K562 (cell line): ENCODE results near the gene ZNF74. TPM values are rescaled to one million over a fixed set of nuclear protein-coding genes. Genes with fewer than 3 reads are reported as not detected.

ENCODE experiments used
- ATAC-seq: fragments of 200-7000 bp; cut with Tn5 transposase; 3 replicates; pipeline ENCODE4 v1.9.1; 2020; ENCODE audit warnings: moderate library complexity
- BruUV-seq: library from RNA; stranded (reverse); fragments of 400-500 nt; replicated peaks from 2 replicates; lab custom pipeline; 2021; lab: Mats Ljungman, UMichigan
- CTCF ChIA-PET: fragments of 300-600 bp; formaldehyde crosslinking; extraction: SDS; loops from one replicate; lab custom pipeline; 2021; ENCODE audit warnings: low intra/inter-chr PET ratio; lab: Yijun Ruan, JAX
- POLR2A ChIA-PET: fragments of 300-600, 350-650 bp; sonication (Branson Sonifier 250); formaldehyde crosslinking; extraction: SDS; loops from one replicate; lab custom pipeline; 2021; ENCODE audit warnings: antibody characterized with exemption, inconsistent platforms; lab: Yijun Ruan, JAX
- DNase-seq, 4 experiments: peaks; one replicate each; pipeline versions ENCODE4 v3.0.0 to v3.0.0-alpha.2; 2011 to 2018; ENCODE audit warnings: low spot score in 3 of 4, mixed read lengths in 3 of 4; ENCODE audit errors: extremely low read depth in 1 of 4
- FAIRE-seq: peaks from 2 replicates; lab custom pipeline; 2011; peaks lifted over from hg19 to GRCh38; lab: Jason Lieb, UNC
- H2AFZ ChIP-seq: 2 replicates; pipeline ENCODE4 v1.6.0; 2011; ENCODE audit warnings: low read depth, low read length, control low read depth, inconsistent platforms
- H3K27ac ChIP-seq: fragments of 200-600 bp; 3 replicates; pipeline ENCODE4 v1.8.0; 2011; ENCODE audit warnings: low read depth, mild to moderate bottlenecking, control low read depth, inconsistent platforms, low read length, moderate library complexity, mixed read lengths; ENCODE audit errors: extremely low read depth
- H3K27me3 ChIP-seq, 2 experiments: fragments of 300-600 bp in 1 of 2; 2 replicates in 1 of 2; 3 replicates in 1 of 2; pipeline versions ENCODE4 v1.6.0 to v1.8.0; 2011; ENCODE audit warnings: inconsistent platforms in 2 of 2, low read length in 2 of 2, mild to moderate bottlenecking in 1 of 2, mixed read lengths in 1 of 2, moderate library complexity in 1 of 2; ENCODE audit not compliant: control insufficient read depth in 2 of 2, insufficient read depth in 2 of 2
- H3K36me3 ChIP-seq: fragments of 300-600 bp; 3 replicates; pipeline ENCODE4 v1.8.0; 2011; ENCODE audit warnings: mild to moderate bottlenecking, low read length, inconsistent platforms; ENCODE audit not compliant: control insufficient read depth, insufficient read depth
- H3K4me1 ChIP-seq, 2 experiments: fragments of 200-600 bp in 1 of 2; replicated peaks in 1 of 2; 2 replicates in 1 of 2; 3 replicates in 1 of 2; pipeline versions ENCODE4 v1.5.1 to v1.8.0; 2011; ENCODE audit warnings: inconsistent platforms in 2 of 2, low read length in 2 of 2, mild to moderate bottlenecking in 1 of 2, mixed read lengths in 1 of 2, moderate library complexity in 1 of 2; ENCODE audit not compliant: control insufficient read depth in 2 of 2, insufficient read depth in 2 of 2
- H3K4me2 ChIP-seq: 2 replicates; pipeline ENCODE4 v1.6.1; 2011; ENCODE audit warnings: low read length, control low read depth, inconsistent platforms, mixed read lengths; ENCODE audit not compliant: insufficient read depth
- H3K4me3 ChIP-seq: fragments of 200-600 bp; sonication (generic), shearing (Covaris generic); 2 replicates; pipeline ENCODE4 v1.5.1; 2016; ENCODE audit warnings: control low read depth, inconsistent platforms
- H3K79me2 ChIP-seq: fragments of 200-600 bp; 3 replicates; pipeline ENCODE4 v1.8.0; 2011; ENCODE audit warnings: low read length, inconsistent platforms; ENCODE audit not compliant: control insufficient read depth, insufficient read depth
- H3K9ac ChIP-seq, 2 experiments: 2 replicates each; pipeline versions ENCODE4 v1.6.0 to v1.6.1; 2011; ENCODE audit warnings: low read depth in 2 of 2, low read length in 2 of 2, control low read depth in 1 of 2, inconsistent platforms in 1 of 2, mild to moderate bottlenecking in 1 of 2, mixed read lengths in 1 of 2; ENCODE audit not compliant: insufficient read depth in 1 of 2
- H3K9me1 ChIP-seq: one replicate; pipeline ENCODE4 v1.6.0; 2011; ENCODE audit warnings: inconsistent platforms, mild to moderate bottlenecking, low read length, moderate library complexity; ENCODE audit not compliant: control insufficient read depth, insufficient read depth
- H3K9me3 ChIP-seq: replicated peaks from 2 replicates; pipeline ENCODE4 v1.5.1; 2011; ENCODE audit warnings: low read depth, low read length, inconsistent platforms; ENCODE audit not compliant: control insufficient read depth, insufficient read depth
- H4K20me1 ChIP-seq: replicated peaks from 2 replicates; pipeline ENCODE4 v1.6.1; 2011; ENCODE audit warnings: low read length, inconsistent platforms, mixed read lengths; ENCODE audit not compliant: control insufficient read depth, insufficient read depth
- FOXA3 ChIP-seq, 2 experiments: fragments of 450-650 bp in 1 of 2; sonication (generic) in 1 of 2; formaldehyde crosslinking; IDR thresholded peaks in 1 of 2; conservative IDR thresholded peaks in 1 of 2; 2 replicates each; pipeline versions ENCODE4 v1.4.0 to v1.8.0; 2020 to 2022; ENCODE audit warnings: mild to moderate bottlenecking in 2 of 2, missing genetic modification reagents in 1 of 2
- GABPB2 ChIP-seq: fragments of 250-450 bp; sonication (Bioruptor Pico); conservative IDR thresholded peaks from 2 replicates; pipeline ENCODE4 v1.5.1; 2021; ENCODE audit warnings: mild to moderate bottlenecking
- REST ChIP-seq, 2 experiments: fragments of 450-650 bp; formaldehyde crosslinking in 1 of 2; IDR thresholded peaks; 2 replicates each; pipeline versions ENCODE4 v1.4.0 to v1.6.1; 2014 to 2020; ENCODE audit warnings: mild to moderate bottlenecking in 2 of 2, borderline replicate concordance in 1 of 2, low read depth in 1 of 2
- ZNF197 ChIP-seq: fragments of 200-800 bp; sonication (Bioruptor generic); IDR thresholded peaks from 2 replicates; pipeline ENCODE4 v1.6.1; 2016; ENCODE audit warnings: low read depth, missing genetic modification characterization, missing compliant biosample characterization
- ZNF695 ChIP-seq: fragments of 450-650 bp; formaldehyde crosslinking; IDR thresholded peaks from 2 replicates; pipeline ENCODE4 v1.4.0; 2020; ENCODE audit warnings: mild to moderate bottlenecking, moderate library complexity
- WGBS: fragments of 100-300 bp; shearing (Covaris generic); methylation state at CpG from one replicate; pipeline ENCODE4 v1.1.6; 2016; ENCODE audit warnings: low coverage, mixed read lengths; ENCODE audit not compliant: insufficient coverage; ENCODE audit errors: missing lambda C conversion rate; 5-methylcytosine and 5-hydroxymethylcytosine counted together
- in situ Hi-C: fragments of 300-500 bp; cut with MboI; formaldehyde crosslinking; loops from 4 replicates; pipeline ENCODE4 v1.15.0; 2018; ENCODE audit warnings: inconsistent platforms, mixed read lengths
- intact Hi-C: fragments of 100-400 bp; cut with micrococcal nuclease; formaldehyde crosslinking; loops from 2 replicates; pipeline ENCODE4 v1.14.2; 2022
- polyA plus RNA-seq, 8 experiments: library from polyadenylated mRNA; depleted of rRNA in 4 of 8; stranded (reverse) in 5 of 8; unstranded in 3 of 8; fragments of >200 nt; fragmentation: Nextera tagmentation in 2 of 8; fragmentation: Illumina TruSeq in 1 of 8; extraction: Ambion mirVana in 2 of 8; extraction: Trizol in 1 of 8; gene quantifications; 2 replicates each; pipeline versions ENCODE4 v1.2.1 to v1.2.3, GENCODE V29; 2011 to 2014; ENCODE audit warnings: inconsistent platforms in 1 of 8, missing spikeins in 1 of 8
- total RNA-seq, 7 experiments: library from RNA; depleted of rRNA in 6 of 7; stranded (reverse); fragments of >200 nt in 6 of 7; fragmentation: Illumina TruSeq in 2 of 7; extraction: Trizol in 2 of 7; gene quantifications; 2 replicates each; pipeline versions ENCODE4 v1.2.1 to v1.2.3, GENCODE V29; 2011 to 2021; ENCODE audit warnings: low replicate concordance in 1 of 7
- TF ChIP-seq, protein P1 (sequence below), 2 experiments: fragments of 250-450 bp in 1 of 2; fragments of 450-650 bp in 1 of 2; sonication (Bioruptor Pico) in 1 of 2; IDR thresholded peaks; 2 replicates each; pipeline versions ENCODE4 v1.6.1 to v1.8.0; 2016 to 2021; ENCODE audit warnings: mild to moderate bottlenecking in 2 of 2, moderate library complexity in 2 of 2, missing compliant biosample characterization in 1 of 2, missing genetic modification characterization in 1 of 2
- TF ChIP-seq, protein P2 (sequence below): fragments of 250-450 bp; sonication (Bioruptor Pico); IDR thresholded peaks from 2 replicates; pipeline ENCODE4 v1.4.0; 2020; ENCODE audit warnings: mild to moderate bottlenecking, moderate library complexity, borderline replicate concordance

ZNF74 gene
- total and polyA plus RNA-seq, 9 of the 15 experiments (the other 6 are each of a cell fraction or from before 2014, with no cell fraction given), result 2.4 to 53.5 (median 31.5) TPM

DNA sequence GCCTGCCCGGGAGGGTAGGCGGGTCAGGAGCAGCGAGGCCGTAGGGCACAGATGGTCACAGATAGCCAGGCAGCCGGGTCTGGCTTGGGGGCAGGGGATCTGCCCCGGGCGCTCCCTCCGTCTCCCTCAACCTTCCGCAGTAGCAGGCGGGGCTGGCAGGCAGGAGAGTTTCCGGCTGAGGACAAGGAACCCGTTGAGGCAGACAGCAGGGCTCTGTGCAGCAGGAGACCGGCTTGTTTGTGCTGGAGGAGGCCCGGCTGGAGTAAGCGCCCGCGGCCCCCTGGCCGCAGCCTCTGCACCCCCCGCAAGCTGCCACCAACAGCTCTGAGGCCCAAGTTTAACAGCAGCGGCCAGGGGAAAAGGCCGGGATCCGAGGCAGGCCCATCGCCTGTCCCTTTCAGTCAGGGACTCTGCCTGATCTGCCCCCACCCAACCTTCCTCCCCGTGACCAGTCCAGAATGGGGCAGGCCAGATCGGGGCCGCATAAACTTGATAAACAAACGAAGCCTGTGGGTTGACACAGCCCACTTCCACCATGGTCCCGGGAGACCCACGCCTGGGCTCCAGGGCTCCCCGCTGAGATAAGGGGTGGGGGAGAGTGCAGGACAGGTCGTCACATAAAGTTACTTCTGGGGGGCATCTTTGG lies 30.1 kb downstream of the ZNF74 start:
- intact Hi-C loops (no loop called here), in situ Hi-C loops (loop anchor here (5.0 to 25.0 kb wide), 3 partner anchors 33 to 1887 kb away; partner anchors contain the start of gene TMEM191B)
- Histone ChIP-seq H3K4me3 (no peak overlapping the region), H3K79me2 (no peaks in the 10 kb centered on the region), H3K27me3 (peaks cover 44 to 70% of the 10 kb centered on the region in 2 experiments; a peak in 4 of 5 replicates), H3K9me3 (no peaks in the 10 kb centered on the region), H3K36me3 (no peaks in the 10 kb centered on the region), H3K4me1 (peaks cover 4 to 39% of the 10 kb centered on the region in 2 experiments; a peak in 3 of 5 replicates), H3K27ac (no peak overlapping the region), H3K9ac (peak overlapping the region in 1 of 2 experiments; percentile 70; a peak in 2 of 4 replicates), H4K20me1 (peaks cover 36% of the 10 kb centered on the region), H3K9me1 (peaks cover 5% of the 10 kb centered on the region), H3K4me2 (no peak overlapping the region), H2AFZ (peak overlapping the region; percentile 10)
- FAIRE-seq (no peak), ATAC-seq (peak; percentile 5; the same call in 2 of the 3 replicates), DNase-seq (peak in 1 of 4 experiments; percentile 66)
- CTCF ChIA-PET, result no interaction called here
- no TSS peak for BruUV-seq
- POLR2A ChIA-PET, result interaction anchor here (0.6 to 1.5 kb wide), 7 partner anchors 10 to 1393 kb away, joined by 3 to 6 read pairs (median 3); no protein-coding TSS in a partner anchor
- WGBS, result 19% methylated on average over 31 of the region's 31 CpGs
- TF ChIP-seq ZNF197 (CRISPR knock-in tag), result no peak
- TF ChIP-seq ZNF695 (CRISPR knock-in tag), result no peak
- TF ChIP-seq REST (IDR thresholded peaks at IDR 0.05; ENCODE audit: borderline replicate concordance), result no peak
- TF ChIP-seq REST (CRISPR knock-in tag; IDR thresholded peaks at IDR 0.05; ENCODE audit: low read depth), result no peak
- TF ChIP-seq, protein P1, sequence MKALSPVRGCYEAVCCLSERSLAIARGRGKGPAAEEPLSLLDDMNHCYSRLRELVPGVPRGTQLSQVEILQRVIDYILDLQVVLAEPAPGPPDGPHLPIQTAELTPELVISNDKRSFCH (CRISPR knock-in tag; IDR thresholded peaks at IDR 0.05), result no peak
- TF ChIP-seq, protein P1 (tag; IDR thresholded peaks at IDR 0.05), result peak; percentile 48; the same call in 1 of the 2 replicates
- TF ChIP-seq GABPB2 (CRISPR knock-in tag), result 0 out of 2 replicates have a peak, but pooled peaks have one; percentile 32
- TF ChIP-seq, protein P2, sequence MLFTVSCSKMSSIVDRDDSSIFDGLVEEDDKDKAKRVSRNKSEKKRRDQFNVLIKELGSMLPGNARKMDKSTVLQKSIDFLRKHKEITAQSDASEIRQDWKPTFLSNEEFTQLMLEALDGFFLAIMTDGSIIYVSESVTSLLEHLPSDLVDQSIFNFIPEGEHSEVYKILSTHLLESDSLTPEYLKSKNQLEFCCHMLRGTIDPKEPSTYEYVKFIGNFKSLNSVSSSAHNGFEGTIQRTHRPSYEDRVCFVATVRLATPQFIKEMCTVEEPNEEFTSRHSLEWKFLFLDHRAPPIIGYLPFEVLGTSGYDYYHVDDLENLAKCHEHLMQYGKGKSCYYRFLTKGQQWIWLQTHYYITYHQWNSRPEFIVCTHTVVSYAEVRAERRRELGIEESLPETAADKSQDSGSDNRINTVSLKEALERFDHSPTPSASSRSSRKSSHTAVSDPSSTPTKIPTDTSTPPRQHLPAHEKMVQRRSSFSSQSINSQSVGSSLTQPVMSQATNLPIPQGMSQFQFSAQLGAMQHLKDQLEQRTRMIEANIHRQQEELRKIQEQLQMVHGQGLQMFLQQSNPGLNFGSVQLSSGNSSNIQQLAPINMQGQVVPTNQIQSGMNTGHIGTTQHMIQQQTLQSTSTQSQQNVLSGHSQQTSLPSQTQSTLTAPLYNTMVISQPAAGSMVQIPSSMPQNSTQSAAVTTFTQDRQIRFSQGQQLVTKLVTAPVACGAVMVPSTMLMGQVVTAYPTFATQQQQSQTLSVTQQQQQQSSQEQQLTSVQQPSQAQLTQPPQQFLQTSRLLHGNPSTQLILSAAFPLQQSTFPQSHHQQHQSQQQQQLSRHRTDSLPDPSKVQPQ (CRISPR knock-in tag), result no peak
- peak in 1 of 2 experiments; percentile 14; a peak in 1 of 4 replicates for TF ChIP-seq FOXA3 (CRISPR knock-in tag; conservative IDR thresholded peaks at IDR 0.05 in 1 of 2, IDR thresholded peaks at IDR 0.05 in 1 of 2)
